ENCODE measurements around the gene GABRG3.

GABRG3 gene

DNA sequence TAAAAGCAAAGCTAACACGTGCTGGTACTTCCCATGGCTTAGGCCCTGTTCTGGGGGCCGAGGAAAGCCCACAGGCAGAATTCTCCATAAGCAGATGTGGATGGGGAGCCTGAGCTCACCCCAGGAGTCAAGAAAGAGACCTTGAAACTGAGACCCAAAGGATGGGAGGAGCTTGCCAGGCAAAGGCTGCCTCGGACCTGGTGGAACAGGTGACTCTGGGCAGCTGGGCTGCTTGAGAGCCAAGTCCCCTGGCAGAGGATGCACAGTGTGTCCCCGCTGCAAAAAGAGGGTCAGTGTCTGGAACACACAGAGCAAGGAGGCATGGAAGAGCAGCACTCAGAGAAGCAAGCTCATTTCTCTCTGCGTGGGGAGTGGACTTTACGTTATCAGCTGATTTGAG, 528.7 kb downstream of the GABRG3 start:
- no peak for DNase-seq (ENCODE audit: low read depth in 3 of 3)

DNA sequence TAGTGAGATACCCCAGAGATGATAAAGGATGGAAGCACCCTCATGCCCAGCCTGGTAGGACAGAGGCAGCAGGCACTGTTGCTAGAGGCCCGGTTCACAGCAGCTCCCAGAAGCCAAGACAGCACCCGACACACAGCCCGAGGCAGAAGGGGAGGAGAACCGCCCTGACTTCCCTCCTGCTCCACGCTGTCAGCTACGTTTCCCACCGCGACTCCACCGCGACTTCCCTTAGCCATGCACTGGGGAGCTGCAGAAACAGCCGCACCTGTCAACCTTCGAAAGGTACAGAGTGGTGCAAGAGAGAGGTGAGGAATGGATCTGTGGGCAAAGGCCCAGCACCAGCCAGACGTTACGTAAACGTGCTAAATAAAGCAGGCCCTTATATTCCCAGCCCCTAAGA, 529.2 kb downstream of the GABRG3 start:
- DNase-seq (ENCODE audit: low read depth in 3 of 3) = no peak

- DNase-seq (ENCODE audit: low read depth in 3 of 3) = no peak
These were observed 535.8 kb downstream of the GABRG3 start for GRCh38 chr15:27506752-27507151.

GRCh38 chr15:27509014-27509413, 538.0 kb downstream of the GABRG3 start:
- DNase-seq (ENCODE audit: low read depth in 3 of 3) = no peak

DNA sequence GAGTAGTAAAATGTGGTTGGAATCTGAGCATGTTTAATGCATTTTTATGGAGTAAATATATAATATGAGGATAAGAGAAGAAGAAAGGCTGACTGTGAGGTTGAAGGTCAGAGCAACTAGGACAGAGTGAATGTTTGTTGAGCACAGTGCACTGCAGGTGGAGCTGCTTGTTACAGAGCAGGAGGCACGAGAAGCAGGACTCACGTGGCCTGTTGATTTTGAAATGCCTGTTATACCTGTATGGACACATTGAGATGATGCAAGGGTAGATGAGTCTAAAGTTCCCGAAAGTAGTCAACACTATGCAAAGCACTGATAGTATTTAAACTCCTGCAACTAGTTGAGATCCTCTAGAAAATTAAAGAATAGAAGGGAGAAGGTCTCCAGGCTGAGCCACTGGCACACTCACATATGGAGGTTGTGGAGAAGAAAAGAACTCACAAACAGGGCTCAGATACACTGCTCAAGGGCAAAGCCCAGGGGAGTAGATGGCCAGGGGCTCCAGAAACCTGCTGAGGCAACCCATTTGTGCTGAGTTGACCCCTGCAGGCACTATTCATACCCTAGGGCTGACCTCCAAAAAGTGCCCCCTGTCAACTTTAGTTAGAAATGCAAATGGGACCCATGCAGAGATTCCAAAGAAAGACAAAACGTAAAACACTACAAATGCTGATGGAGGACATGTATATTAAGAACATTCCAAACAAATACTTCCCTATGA, 541.5 kb downstream of the GABRG3 start:
- no peak for DNase-seq (ENCODE audit: low read depth in 3 of 3)

DNA sequence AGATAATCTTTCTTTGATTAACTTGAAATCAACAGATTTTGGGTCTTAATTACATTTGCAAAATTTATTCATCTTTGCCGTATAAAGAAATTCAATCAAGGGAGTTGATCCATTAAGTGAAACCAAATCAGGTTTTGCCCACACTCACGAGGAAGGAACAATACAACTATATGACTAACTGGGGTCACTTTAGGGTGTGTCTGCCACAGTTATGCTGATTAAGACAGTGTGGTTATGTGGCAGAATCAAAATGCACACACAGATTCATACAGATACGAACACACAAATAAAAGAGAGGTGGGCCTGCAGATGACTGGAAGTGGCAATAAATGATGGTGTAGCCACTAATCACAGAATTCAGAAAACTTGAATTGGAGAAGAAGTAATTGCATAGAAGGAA, 543.5 kb downstream of the GABRG3 start:
- DNase-seq (ENCODE audit: low read depth in 3 of 3) = no peak

DNA sequence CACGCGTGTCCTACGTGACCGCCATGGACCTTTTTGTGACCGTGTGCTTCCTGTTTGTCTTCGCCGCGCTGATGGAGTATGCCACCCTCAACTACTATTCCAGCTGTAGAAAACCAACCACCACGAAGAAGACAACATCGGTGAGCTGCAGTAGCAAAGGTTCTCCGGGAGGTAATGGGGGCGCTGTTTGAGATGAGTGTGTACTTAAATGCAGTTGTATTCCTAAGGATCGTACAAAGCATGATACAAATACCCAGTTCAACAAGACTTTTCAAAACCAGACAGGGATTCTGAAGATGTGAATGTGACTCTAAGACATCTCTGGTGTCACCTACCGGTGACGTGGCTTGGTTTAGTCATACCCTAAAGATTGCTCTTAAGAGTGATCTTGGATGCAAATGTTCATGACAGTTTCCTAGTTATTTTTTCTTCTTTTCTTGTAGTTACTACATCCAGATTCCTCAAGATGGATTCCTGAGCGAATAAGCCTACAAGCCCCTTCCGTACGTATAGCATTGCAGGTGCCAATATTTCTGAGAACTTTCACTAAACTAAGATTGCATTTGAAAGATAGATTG, 556.6 kb downstream of the GABRG3 start:
- no peak for DNase-seq (ENCODE audit: low read depth in 3 of 3)

GRCh38 chr15:27529399-27529798, 558.4 kb downstream of the GABRG3 start:
- no peak for DNase-seq (ENCODE audit: low read depth in 3 of 3)

- no peak for DNase-seq (ENCODE audit: low read depth in 3 of 3)
These were observed 560.0 kb downstream of the GABRG3 start for GRCh38 chr15:27530994-27531393.

DNA sequence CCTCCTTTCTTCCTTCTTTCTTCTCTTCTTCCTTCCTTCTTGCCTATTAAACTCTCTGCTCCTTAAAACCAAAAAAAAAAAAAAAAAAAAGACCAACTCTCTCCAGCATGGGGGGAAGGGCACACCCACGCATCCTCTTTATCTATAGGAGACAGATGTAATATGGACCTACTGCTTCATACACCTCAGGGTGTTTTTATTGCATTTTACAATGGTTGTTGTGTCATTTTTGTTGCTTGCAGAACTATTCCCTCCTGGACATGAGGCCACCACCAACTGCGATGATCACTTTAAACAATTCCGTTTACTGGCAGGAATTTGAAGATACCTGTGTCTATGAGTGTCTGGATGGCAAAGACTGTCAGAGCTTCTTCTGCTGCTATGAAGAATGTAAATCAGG, 561.4 kb downstream of the GABRG3 start:
- DNase-seq (ENCODE audit: low read depth in 3 of 3) = no peak

DNA sequence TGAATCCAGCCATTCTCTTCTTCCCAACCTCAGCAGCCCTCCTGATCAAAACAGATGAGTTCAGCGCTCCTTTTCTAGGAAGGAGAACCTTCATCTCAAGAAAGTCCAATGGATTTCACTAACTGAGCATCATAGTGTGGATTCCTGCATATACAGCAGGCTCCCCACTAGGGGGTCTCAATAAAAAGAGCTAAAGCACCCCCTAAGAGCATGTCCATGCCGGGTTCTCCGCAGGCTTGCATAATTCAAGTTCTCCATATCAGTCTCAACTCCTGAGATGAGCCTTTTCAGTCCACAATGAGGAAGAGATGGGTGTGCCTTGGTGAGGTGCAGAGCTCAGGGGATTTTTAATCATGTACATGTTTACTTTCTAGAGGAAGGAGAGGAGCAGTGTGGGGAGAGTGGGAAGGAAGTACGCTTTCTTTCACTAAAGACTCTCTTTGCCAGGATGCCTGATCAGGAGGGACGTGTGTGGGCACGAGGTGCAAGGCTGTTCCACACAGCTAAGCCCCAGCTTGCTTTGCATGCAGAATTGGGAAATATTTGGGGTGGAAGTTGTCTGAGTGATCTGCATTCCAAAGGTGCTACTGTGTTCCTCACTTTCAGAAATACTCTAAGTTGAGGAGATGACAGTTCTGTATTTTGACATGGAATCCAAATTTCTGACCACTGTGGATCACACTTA, 564.6 kb downstream of the GABRG3 start:
- DNase-seq (ENCODE audit: low read depth in 3 of 3) = no peak

GRCh38 chr15:27538325-27538724, 567.3 kb downstream of the GABRG3 start:
- DNase-seq (ENCODE audit: low read depth in 3 of 3) = no peak

GRCh38 chr15:27541581-27541980, 570.6 kb downstream of the GABRG3 start:
- DNase-seq (ENCODE audit: low read depth in 3 of 3) = no peak

DNA sequence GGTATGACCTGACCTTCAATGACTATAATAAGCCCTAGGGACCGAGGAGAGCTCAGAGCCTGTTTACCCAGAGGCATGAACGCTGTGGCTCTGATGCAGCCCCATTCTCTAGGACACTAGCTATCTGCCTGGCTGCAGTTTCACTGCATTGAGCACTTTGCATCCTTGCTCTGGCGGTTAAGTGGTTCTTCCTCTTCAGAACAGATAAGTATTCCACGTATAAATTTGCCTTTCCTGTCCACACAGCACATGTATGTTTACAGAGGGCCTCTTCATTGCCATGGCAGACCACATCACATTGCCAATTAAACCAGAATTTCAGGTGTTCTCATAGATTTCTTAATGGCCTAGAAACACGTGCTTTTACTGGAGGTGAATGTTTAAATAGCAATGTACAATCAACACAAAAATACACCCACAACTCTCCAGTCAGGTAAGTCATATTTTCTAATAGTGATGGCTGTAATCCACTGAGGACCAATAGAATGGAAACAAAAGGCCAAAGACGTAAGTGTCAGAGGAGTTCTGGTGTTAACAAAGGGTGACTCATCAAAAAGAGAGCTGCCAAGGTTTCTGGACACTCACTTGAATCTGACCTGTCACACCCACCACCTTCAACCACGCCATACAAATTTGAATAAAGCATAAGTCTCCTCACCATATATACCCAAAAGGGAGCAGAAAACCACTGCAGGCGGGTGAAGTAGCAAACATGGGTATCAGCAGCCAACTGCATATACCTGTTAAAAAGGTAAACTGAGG, 574.7 kb downstream of the GABRG3 start:
- no peak for DNase-seq (ENCODE audit: low read depth in 3 of 3)

DNA sequence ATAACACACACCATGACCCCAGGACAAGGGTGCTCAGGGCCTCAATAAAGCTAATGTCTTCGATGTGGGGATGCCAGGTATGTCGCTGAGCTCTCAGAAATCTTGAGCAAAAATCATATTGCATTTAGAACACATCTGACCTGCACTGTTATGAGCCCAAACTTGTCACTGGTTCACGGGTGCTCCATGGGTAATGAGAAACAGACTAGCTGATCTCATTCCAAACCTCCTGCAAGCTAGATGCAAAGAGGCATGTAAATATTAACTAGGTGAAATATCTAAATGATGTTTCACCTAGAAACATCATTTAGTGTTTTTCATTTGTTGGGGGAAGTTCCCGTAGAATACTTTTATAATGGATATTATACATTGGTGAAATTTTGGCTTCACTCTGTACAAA, 578.8 kb downstream of the GABRG3 start:
- no peak for DNase-seq (ENCODE audit: low read depth in 3 of 3)

GRCh38 chr15:27550635-27551034, 579.7 kb downstream of the GABRG3 start:
- DNase-seq (ENCODE audit: low read depth in 3 of 3) = no peak

GRCh38 chr15:27561816-27562215, 590.8 kb downstream of the GABRG3 start:
- DNase-seq (ENCODE audit: low read depth in 3 of 3) = no peak

- DNase-seq (ENCODE audit: low read depth in 3 of 3) = no peak
These were observed 592.9 kb downstream of the GABRG3 start for GRCh38 chr15:27563765-27564370.

- DNase-seq (ENCODE audit: low read depth in 3 of 3) = no peak
These were observed 593.7 kb downstream of the GABRG3 start for GRCh38 chr15:27564656-27565055.

DNA sequence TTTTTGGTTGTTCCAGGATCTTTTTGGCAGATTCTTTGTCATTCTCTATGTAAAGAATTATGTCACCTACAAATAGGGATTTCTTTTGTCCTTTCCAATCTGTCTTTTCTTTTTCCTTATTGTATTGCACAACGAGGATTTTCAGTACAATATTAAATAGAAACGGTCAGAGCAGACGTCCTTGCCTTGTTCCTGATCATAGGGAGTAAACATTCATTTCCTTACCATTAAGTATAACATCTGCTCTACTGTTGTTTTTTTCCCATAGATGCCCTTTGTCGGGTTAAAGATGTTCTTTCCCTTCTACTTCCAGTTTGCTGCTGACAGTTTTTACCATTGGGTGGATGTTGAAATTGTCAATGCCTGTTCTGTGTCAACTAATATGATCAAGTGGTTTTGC, 599.8 kb downstream of the GABRG3 start:
- no peak for DNase-seq (ENCODE audit: low read depth in 3 of 3)

DNA sequence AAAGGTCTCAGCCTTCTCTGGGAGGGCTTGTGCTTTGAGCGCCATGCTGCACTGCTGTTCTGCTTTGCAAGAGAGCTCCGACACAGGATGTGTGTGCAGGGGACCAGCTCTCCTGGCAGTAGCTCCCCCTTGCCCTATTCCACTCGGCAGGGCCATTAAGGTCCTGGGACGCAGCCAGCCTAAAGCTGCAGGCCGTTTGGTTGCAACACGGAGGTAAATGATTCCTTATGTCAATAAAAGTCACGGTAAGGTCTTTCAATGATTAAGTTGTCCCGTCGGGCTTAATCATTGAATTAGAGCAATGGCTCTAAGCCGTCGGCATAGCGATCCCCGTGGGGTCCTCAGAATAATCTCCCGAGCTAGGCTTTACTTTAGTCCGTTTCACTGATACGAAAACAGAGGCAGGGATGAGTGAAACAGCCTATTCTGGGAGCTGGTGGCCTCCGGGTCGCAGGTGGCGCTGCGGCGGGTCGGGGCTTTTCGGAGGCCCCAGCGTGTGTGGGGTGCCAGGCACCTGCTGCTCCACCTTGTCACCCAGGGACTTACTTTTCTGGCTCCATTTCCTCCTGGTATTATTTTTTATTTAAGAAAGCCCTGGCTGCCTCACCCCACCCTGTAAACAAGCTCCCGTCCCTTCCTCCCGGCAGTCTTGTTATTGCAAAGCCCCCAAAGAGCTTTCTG, 603.0 kb downstream of the GABRG3 start:
- no peak for DNase-seq (ENCODE audit: low read depth in 3 of 3)

Measured in stimulated activated CD4-positive, alpha-beta T cell treated with anti-CD3 and anti-CD28 coated beads, TNF-alpha, amount 100 ng/mL, for 48 hours (primary cell).